ENCODE data around the gene GSTA4.
"Not testable (repeated sequence)": the region's sequence is repeated elsewhere in the genome, so short reads cannot be mapped to it uniquely, and the experiment has no call there.

Gene GSTA4

GRCh38 chr6:52981222-52981900, 13.7 kb downstream of the GSTA4 start:
- in situ Hi-C loops (cut with MboI; ENCODE audit: low sequenced_read_pairs), result no loop called here
- no peak for DNase-seq (ENCODE audit: low spot score in 2 of 2)
- Histone ChIP-seq H3K27me3 (ENCODE audit: low read depth) (no peaks in the 10 kb centered on the region), H3K4me3 (no peak overlapping the region), H3K36me3 (replicated peaks) (peaks cover 38% of the 10 kb centered on the region), H3K4me1 (no peaks in the 10 kb centered on the region; the same call in 1 of the 2 replicates), H3K9me3 (no peaks in the 10 kb centered on the region)

DNA sequence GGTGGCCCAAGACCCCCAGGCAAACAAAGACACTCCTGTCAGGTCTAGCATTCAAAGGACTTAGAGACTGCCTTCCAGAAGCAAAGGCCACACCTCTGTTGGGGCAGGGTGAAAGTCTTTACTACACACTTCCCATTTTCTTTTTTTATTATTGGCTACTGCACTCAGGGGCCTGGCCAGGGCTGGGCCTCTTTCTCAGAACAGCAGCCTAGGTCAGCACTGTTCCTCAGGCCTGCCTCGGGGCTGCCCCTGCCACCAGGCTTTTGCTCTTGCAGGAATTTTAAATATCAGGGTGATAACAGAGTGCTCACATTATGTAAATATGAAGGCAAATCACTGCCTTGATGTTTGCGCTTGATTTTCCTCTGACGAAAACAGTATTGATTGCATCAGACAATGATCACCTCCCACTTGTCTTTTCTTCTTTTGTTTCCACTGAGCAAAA, 18.5 kb downstream of the GSTA4 start:
- in situ Hi-C loops (cut with MboI; ENCODE audit: low sequenced_read_pairs), result no loop called here
- no peak for DNase-seq (ENCODE audit: low spot score in 2 of 2)
- H3K4me1 ChIP-seq, result no peaks in the 10 kb centered on the region; the same call in 1 of the 2 replicates
- H3K9me3 ChIP-seq, result no peaks in the 10 kb centered on the region
- no peaks in the 10 kb centered on the region for H3K27me3 ChIP-seq (ENCODE audit: low read depth)
- no peak overlapping the region for H3K4me3 ChIP-seq
- H3K36me3 ChIP-seq (replicated peaks), result peaks cover 5% of the 10 kb centered on the region

DNA sequence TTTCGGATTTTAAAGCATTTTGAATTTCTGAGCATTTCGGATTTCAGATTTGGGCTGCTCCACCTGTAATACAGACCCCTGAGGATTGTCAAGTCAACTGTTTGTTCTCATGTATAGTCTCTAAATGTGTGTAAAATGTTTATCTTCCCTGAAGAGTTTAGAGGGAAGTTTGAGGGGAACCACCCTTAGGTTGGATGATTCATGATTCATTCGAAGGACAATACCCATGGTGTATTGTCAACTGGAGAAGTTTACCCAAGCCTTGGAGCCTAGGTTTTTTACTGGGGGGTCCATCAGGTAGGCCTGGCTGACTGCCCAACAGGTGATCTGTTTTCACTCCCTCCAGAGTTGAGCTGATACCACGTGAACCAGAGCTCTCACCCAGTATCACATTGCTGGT, 18.9 kb downstream of the GSTA4 start:
- H3K9me3 ChIP-seq, result no peaks in the 10 kb centered on the region
- H3K27me3 ChIP-seq (ENCODE audit: low read depth), result no peaks in the 10 kb centered on the region
- in situ Hi-C loops (cut with MboI; ENCODE audit: low sequenced_read_pairs), result no loop called here
- H3K36me3 ChIP-seq (replicated peaks), result peaks cover 2% of the 10 kb centered on the region
- no peaks in the 10 kb centered on the region; the same call in 1 of the 2 replicates for H3K4me1 ChIP-seq
- DNase-seq (ENCODE audit: low spot score in 2 of 2), result no peak
- H3K4me3 ChIP-seq, result no peak overlapping the region

DNA sequence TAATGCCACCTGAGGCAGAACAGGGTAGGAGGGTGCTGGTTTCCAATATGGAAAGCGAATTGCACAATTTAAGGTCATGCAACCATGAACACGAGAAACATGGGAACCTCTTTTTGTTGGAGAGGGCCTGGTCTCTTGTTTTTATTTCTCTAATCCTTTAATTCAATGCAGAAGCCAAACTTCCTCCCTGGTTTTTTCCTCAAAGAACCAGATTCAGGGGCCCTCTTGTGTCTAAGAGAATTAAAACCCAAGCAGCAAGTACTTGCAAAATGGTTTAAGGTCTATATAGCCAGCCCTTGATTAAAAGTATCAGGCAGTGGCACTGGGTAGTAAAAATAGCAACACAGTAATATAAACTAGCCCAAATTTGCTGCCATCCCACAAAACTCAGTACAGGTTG, 19.5 kb downstream of the GSTA4 start:
- Histone ChIP-seq H3K36me3 (replicated peaks) (no peaks in the 10 kb centered on the region), H3K4me1 (no peaks in the 10 kb centered on the region; the same call in 1 of the 2 replicates), H3K9me3 (no peaks in the 10 kb centered on the region), H3K4me3 (no peak overlapping the region), H3K27me3 (ENCODE audit: low read depth) (no peaks in the 10 kb centered on the region)
- DNase-seq (ENCODE audit: low spot score in 2 of 2), result no peak
- in situ Hi-C loops (cut with MboI; ENCODE audit: low sequenced_read_pairs), result no loop called here

- DNase-seq (ENCODE audit: low spot score in 2 of 2), result no peak
- in situ Hi-C loops (cut with MboI; ENCODE audit: low sequenced_read_pairs), result no loop called here
- H3K27me3 ChIP-seq (ENCODE audit: low read depth), result no peaks in the 10 kb centered on the region
- H3K4me1 ChIP-seq, result no peaks in the 10 kb centered on the region; the same call in 1 of the 2 replicates
- no peaks in the 10 kb centered on the region for H3K36me3 ChIP-seq (replicated peaks)
- H3K9me3 ChIP-seq, result no peaks in the 10 kb centered on the region
- no peak overlapping the region for H3K4me3 ChIP-seq
Measured at GRCh38 chr6:52972989-52973388, 22.1 kb downstream of the GSTA4 start.

DNA sequence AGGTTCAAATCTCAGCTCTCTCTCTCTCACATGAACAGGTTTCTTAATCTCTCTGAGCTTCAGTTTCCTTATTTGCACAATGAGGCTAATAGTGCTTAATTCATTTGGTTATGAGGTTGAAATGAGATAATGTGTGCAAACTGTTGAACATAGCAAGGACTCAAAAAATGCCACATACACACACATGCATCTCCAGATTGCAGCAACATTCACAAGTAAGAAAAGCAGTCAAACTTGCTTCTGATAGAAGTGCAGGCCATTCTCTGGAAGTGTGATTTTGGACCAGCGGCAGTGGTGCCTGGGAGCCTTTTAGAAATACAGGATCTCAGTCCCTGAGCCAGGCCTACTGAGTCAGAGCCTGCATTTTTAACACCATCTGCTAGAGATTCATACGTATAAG, 25.7 kb downstream of the GSTA4 start:
- no peak for DNase-seq (ENCODE audit: low spot score in 2 of 2)
- Histone ChIP-seq H3K4me1 (no peaks in the 10 kb centered on the region), H3K4me3 (no peak overlapping the region), H3K27me3 (ENCODE audit: low read depth) (no peaks in the 10 kb centered on the region), H3K36me3 (replicated peaks) (no peaks in the 10 kb centered on the region), H3K9me3 (no peaks in the 10 kb centered on the region)
- in situ Hi-C loops (cut with MboI; ENCODE audit: low sequenced_read_pairs), result no loop called here

DNA sequence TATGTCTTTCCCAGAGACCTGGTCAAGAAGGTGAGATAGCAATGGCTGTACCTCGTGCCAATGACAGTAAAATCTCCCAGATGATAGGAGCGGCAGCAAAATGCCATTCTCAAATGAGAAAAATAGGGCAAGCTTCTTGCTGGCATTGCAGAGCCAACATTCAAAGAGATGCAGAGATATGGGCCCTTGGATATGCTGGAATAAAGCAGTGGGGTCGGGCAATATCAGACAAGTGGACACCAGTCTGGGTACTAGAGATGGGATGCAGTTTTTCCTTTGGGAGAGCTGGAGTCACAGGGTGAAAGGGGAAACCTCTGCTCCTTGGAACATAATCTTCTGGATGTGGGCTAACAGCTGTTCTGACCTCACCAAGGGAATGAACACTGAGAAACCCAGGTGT, 29.0 kb downstream of the GSTA4 start:
- in situ Hi-C loops (cut with MboI; ENCODE audit: low sequenced_read_pairs), result no loop called here
- no peaks in the 10 kb centered on the region for H3K27me3 ChIP-seq (ENCODE audit: low read depth)
- no peak for DNase-seq (ENCODE audit: low spot score in 2 of 2)
- no peaks in the 10 kb centered on the region for H3K36me3 ChIP-seq (replicated peaks)
- H3K4me1 ChIP-seq, result no peaks in the 10 kb centered on the region
- no peaks in the 10 kb centered on the region for H3K9me3 ChIP-seq
- no peak overlapping the region for H3K4me3 ChIP-seq

DNA sequence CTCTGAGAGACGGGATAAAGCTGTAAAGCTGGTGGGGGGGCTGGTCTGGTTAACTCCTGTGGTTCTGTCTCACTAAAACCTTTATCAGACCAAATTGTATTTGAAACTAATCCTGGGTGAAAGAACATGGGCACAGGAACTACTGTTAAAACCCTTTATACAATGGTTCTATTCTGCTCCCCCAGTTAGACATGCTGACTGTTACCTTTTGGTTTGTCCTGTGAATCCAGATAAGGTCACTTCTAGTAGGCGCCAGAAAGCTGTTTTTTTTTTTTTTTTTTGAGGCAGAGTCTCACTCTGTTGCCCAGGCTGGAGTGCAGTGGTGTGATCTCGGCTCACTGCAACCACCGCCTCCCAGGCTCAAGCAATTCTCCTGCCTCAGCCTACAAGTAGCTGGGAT, 29.7 kb downstream of the GSTA4 start:
- Histone ChIP-seq H3K4me3 (no peak overlapping the region), H3K36me3 (replicated peaks) (no peaks in the 10 kb centered on the region), H3K9me3 (no peaks in the 10 kb centered on the region), H3K4me1 (no peaks in the 10 kb centered on the region), H3K27me3 (ENCODE audit: low read depth) (no peaks in the 10 kb centered on the region)
- in situ Hi-C loops (cut with MboI; ENCODE audit: low sequenced_read_pairs), result no loop called here
- no peak for DNase-seq (ENCODE audit: low spot score in 2 of 2)

- in situ Hi-C loops (cut with MboI; ENCODE audit: low sequenced_read_pairs), result no loop called here
- Histone ChIP-seq H3K36me3 (replicated peaks) (no peaks in the 10 kb centered on the region), H3K27me3 (ENCODE audit: low read depth) (no peaks in the 10 kb centered on the region), H3K9me3 (no peaks in the 10 kb centered on the region), H3K4me3 (no peak overlapping the region), H3K4me1 (no peaks in the 10 kb centered on the region)
- DNase-seq (ENCODE audit: low spot score in 2 of 2), result no peak
Measured at GRCh38 chr6:52964318-52964717, 30.8 kb downstream of the GSTA4 start.

GRCh38 chr6:52962701-52963100, 32.4 kb downstream of the GSTA4 start:
- DNase-seq (ENCODE audit: low spot score in 2 of 2), result no peak
- Histone ChIP-seq H3K36me3 (replicated peaks) (no peaks in the 10 kb centered on the region), H3K4me3 (no peak overlapping the region), H3K27me3 (ENCODE audit: low read depth) (no peaks in the 10 kb centered on the region), H3K4me1 (no peaks in the 10 kb centered on the region), H3K9me3 (no peaks in the 10 kb centered on the region)
- in situ Hi-C loops (cut with MboI; ENCODE audit: low sequenced_read_pairs), result no loop called here

DNA sequence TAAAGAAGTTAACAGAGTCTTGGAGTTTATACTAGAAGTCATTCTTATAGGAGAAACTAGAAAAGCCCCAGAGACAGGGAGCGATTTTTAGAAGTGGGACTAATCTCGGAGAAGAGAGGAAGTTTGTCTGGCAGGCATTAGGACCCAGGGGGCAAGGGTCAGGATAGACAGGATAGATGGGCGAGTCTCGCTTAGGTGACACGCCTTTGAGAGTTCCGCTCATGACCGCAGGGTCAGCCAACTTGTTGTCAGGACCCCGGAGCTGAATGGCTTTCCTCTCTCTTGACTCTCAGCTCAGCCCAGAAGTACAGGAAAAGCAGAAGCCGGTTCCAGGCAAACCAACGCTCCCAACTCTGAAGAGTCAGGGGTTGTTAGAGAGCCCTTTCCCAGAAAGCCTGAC, 34.1 kb downstream of the GSTA4 start:
- H3K9me3 ChIP-seq; H3K27me3 ChIP-seq (ENCODE audit: low read depth); DNase-seq (ENCODE audit: low spot score in 2 of 2); H3K36me3 ChIP-seq (replicated peaks); in situ Hi-C loops (cut with MboI; ENCODE audit: low sequenced_read_pairs); H3K4me1 ChIP-seq; H3K4me3 ChIP-seq: not testable (repeated sequence)

GRCh38 chr6:52960211-52960610, 34.9 kb downstream of the GSTA4 start:
- not testable (repeated sequence) for DNase-seq (ENCODE audit: low spot score in 2 of 2); H3K36me3 ChIP-seq (replicated peaks)

DNA sequence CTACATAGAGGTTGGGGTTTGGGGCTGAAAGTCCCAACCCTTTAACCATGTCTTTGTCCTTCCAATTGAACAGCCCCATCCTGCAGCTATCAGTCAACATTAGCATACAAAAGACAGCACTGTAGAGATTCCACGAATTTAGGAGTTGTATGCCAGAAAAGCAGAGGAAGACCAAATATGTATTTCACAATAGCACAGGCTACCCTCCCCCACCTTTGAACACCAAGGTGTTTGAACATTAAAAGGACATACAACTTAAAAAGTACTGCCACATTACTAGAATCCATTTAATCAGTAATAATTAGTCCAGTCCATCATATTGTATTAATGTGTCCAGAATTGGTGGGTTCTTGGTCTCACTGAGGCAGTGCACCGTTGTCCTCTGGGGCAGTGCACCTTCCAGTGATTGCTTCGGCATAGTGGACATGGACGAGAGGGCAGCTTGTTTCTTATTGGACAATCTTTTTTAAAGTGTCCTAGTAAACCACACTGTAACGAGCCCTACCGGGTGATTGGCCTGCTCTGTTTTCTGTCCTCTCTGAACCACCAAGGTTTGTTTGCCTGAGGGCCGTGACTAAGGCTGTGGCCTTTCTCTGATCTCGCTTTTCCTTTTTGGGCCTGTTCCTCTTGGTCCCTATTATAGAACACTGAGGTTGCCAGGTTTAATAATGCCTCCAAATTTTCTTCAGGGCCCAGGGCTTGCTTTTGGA, 36.4 kb downstream of the GSTA4 start:
- Histone ChIP-seq H3K9me3 (no peaks in the 10 kb centered on the region), H3K27me3 (ENCODE audit: low read depth) (no peaks in the 10 kb centered on the region), H3K36me3 (replicated peaks) (no peaks in the 10 kb centered on the region), H3K4me3 (no peak overlapping the region), H3K4me1 (peaks cover 3% of the 10 kb centered on the region; the same call in 1 of the 2 replicates)
- no peak for DNase-seq (ENCODE audit: low spot score in 2 of 2)
- in situ Hi-C loops (cut with MboI; ENCODE audit: low sequenced_read_pairs), result no loop called here

More at GRCh38 chr6:52960211-52960610, 34.9 kb downstream of the GSTA4 start:
- in situ Hi-C loops (cut with MboI; ENCODE audit: low sequenced_read_pairs); H3K27me3 ChIP-seq (ENCODE audit: low read depth); H3K4me1 ChIP-seq; H3K9me3 ChIP-seq; H3K4me3 ChIP-seq: not testable (repeated sequence)

- Histone ChIP-seq H3K27me3 (ENCODE audit: low read depth) (no peaks in the 10 kb centered on the region), H3K36me3 (replicated peaks) (no peaks in the 10 kb centered on the region), H3K4me3 (no peak overlapping the region), H3K9me3 (no peaks in the 10 kb centered on the region), H3K4me1 (peaks cover 3% of the 10 kb centered on the region; the same call in 1 of the 2 replicates)
- in situ Hi-C loops (cut with MboI; ENCODE audit: low sequenced_read_pairs), result no loop called here
- no peak for DNase-seq (ENCODE audit: low spot score in 2 of 2)
Measured at GRCh38 chr6:52955871-52956270, 39.2 kb downstream of the GSTA4 start.
